Thymus (tissue), 11 donors: ENCODE measurements around the gene LMTK2. TPM values are rescaled to one million over a fixed set of nuclear protein-coding genes. Genes with fewer than 3 reads are reported as not detected.

Experiments
- DNase-seq, 9 donors: peaks; one replicate each; pipeline ENCODE4 v3.0.0-alpha.2; 2013; ENCODE audit warnings: low spot score in 9 of 9, low read depth in 6 of 9, missing footprints in 1 of 9
- H3K27ac ChIP-seq, 2 donors: one replicate each; pipeline ENCODE4 v1.5.1; 2013; ENCODE audit warnings: control low read depth in 1 of 2, low read depth in 1 of 2, low read length in 1 of 2, mild to moderate bottlenecking in 1 of 2, moderate library complexity in 1 of 2
- H3K27me3 ChIP-seq, 2 donors: one replicate each; pipeline ENCODE4 v1.5.1; 2013; ENCODE audit warnings: low read length in 1 of 2; ENCODE audit not compliant: control insufficient read depth in 2 of 2, insufficient read depth in 1 of 2
- H3K36me3 ChIP-seq, 2 donors: one replicate each; pipeline ENCODE4 v1.5.1; 2013; ENCODE audit warnings: low read length in 1 of 2, mild to moderate bottlenecking in 1 of 2, moderate library complexity in 1 of 2; ENCODE audit not compliant: control insufficient read depth in 2 of 2, insufficient read depth in 2 of 2
- H3K4me1 ChIP-seq, 2 donors: one replicate each; pipeline ENCODE4 v1.5.1; 2013; ENCODE audit warnings: low read length in 2 of 2; ENCODE audit not compliant: control insufficient read depth in 2 of 2, insufficient read depth in 2 of 2
- H3K4me3 ChIP-seq, 2 donors: one replicate each; pipeline ENCODE4 v1.5.1; 2013; ENCODE audit warnings: low read length in 2 of 2, control low read depth in 1 of 2, mild to moderate bottlenecking in 1 of 2
- H3K9me3 ChIP-seq, 2 donors: one replicate each; pipeline ENCODE4 v1.5.1; 2013; ENCODE audit warnings: low read length in 1 of 2, mild to moderate bottlenecking in 1 of 2; ENCODE audit not compliant: control insufficient read depth in 2 of 2, insufficient read depth in 1 of 2
- WGBS: extraction: QIAGEN DNeasy Blood & Tissue Kit; methylation state at CpG from one replicate; pipeline ENCODE4 v1.1.7; 2013; 5-methylcytosine and 5-hydroxymethylcytosine counted together
- polyA plus RNA-seq: library from polyadenylated mRNA; stranded (reverse); fragments of 200-250 nt; gene quantifications from one replicate; pipeline ENCODE4 v1.2.3, GENCODE V29; 2013
- total RNA-seq: library from RNA; stranded (reverse); fragments of 120-200 nt; gene quantifications from one replicate; pipeline ENCODE4 v1.2.4, GENCODE V29; 2013
- donor health status: healthy.

Gene LMTK2
- total and polyA plus RNA-seq, 2 donors = 4.4 to 5.4 TPM

DNA sequence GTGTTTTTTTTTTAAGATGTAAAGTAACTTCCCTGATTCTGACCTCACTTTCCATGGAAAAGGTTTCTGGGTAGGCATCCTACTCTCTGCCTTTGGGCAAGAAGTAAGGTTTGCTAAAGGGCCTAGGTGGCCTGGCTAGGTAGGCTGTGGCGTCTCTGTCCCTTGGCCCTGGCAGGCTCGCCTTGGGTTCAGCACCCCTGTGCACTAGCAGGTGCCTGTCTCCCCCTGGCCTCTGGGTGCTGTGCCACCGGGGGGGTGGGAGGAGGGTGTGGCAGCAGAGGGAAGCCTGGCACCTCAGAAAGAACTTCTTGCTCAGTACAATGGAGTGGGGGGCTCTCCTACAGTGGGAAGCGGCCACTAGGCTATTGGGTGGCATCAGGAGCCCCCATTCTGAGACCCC, 131.4 kb downstream of the LMTK2 start:
- WGBS = 97% methylated on average over 4 of the region's 4 CpGs
- Histone ChIP-seq H3K9me3 (no peaks in the 10 kb centered on the region), H3K4me3 (no peak overlapping the region), H3K36me3 (peaks cover 22 to 65% of the 10 kb centered on the region in 2 donors), H3K4me1 (no peaks in the 10 kb centered on the region), H3K27me3 (no peaks in the 10 kb centered on the region), H3K27ac (no peak overlapping the region)
- no peak for DNase-seq

DNA sequence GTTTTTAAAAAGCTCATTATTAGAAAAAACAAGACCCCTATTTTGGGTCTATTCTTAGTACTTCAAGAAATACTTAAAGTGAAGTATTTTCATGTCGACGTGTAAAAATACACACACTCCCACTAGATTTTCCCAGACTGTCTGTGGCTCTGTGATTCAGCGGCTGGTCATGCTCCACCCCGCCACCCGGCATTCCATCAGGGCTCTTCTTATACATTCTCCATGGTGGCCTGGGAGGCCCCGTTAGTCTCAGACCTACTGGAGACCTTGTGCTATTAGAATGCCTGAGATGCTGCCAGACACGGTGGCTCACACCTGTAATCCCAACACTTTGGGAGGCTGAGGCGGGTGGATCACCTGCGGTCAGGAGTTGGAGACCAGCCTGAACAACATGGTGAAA, 132.3 kb downstream of the LMTK2 start:
- no peak overlapping the region for H3K4me3 ChIP-seq
- WGBS = 97% methylated on average over 9 of the region's 9 CpGs
- DNase-seq = no peak
- H3K27me3 ChIP-seq = no peaks in the 10 kb centered on the region
- H3K4me1 ChIP-seq = no peaks in the 10 kb centered on the region
- H3K9me3 ChIP-seq = no peaks in the 10 kb centered on the region
- no peak overlapping the region for H3K27ac ChIP-seq
- peaks cover 22 to 63% of the 10 kb centered on the region in 2 donors for H3K36me3 ChIP-seq

DNA sequence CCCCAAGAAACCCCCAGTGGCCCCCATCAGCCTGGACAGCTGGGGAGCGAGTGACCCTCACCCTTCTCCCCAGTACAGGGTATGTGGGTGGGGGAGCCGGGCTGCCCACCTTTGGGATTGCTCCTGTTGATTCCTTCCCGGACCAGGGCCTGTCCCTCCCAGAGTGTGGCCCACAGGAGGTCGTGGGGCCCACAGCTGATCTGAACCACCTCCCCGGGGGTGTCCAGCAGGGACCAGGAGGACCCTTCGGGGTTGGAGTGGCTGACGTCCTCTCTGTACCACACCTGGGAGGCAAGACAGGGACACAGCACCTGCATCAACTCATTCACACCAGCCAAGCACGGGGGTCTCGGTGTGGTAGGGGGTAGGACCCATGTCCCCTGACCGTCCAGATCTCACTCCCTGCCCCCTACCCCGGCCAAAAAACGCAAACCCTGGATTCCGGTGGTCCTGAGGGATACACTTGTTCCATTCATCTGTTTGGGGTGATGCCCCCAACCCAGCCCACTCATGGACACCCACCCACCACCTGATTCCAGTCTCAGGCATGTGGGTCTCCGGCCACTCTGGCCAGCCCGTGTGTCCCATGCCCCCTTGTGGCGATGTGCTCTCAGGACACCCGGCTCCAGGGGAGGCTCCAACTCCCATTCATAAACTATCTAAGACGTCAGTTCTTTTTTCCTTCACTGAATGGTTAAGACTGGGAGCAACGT, 134.5 kb downstream of the LMTK2 start:
- no peak for DNase-seq
- 91% methylated on average over 19 of the region's 19 CpGs for WGBS
- no peaks in the 10 kb centered on the region for H3K27me3 ChIP-seq
- H3K4me1 ChIP-seq = no peaks in the 10 kb centered on the region
- H3K4me3 ChIP-seq = no peak overlapping the region
- no peak overlapping the region for H3K27ac ChIP-seq
- H3K36me3 ChIP-seq = peaks cover 31 to 79% of the 10 kb centered on the region in 2 donors
- H3K9me3 ChIP-seq = no peaks in the 10 kb centered on the region

DNA sequence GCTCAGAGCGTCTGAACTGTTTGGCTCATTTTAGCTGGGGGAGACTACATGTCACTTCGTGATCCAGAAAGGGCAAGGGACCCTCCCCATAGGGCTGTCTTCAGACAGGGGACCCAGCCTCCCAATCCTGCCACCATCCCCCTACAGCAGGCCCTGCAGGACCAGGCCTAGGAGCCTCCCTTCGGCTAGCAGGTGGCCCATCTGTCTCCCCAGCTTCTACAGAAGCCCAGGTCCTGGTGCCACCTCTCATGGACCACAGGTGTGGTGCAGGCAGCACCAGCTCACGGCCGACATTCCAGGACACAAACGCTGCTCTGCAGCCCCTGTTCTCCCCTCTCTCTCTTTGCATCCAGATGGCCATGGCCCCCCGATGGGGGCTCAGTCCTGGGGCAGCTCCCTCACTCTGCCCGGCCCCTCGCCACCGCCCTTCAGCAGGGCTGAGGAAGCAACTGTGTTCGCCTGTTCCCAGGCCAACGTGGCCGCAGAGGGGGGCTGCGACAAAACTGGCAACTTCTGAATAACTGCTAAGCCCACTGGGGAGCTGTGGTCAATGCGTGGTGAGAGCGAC, 135.1 kb downstream of the LMTK2 start:
- H3K36me3 ChIP-seq = peaks cover 28 to 74% of the 10 kb centered on the region in 2 donors

DNA sequence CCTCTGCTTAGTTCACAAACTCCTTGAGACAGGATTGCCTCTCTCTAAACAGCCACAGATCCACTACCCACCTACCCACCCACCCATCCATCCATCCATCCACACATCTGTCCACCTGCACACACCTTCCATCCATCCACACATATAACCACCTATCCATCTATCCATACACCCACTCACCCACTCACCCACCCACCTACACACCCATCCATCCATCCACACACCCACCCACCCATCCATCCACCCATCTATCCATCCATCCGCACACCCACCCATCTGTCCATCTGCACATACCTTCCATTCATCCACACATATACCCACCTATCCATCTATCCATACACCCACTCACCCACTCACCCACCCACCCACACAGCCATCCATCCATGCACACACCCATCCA, 135.7 kb downstream of the LMTK2 start:
- 100% methylated on average over 1 of the region's 1 CpG for WGBS
- no peak for DNase-seq
- no peaks in the 10 kb centered on the region for H3K27me3 ChIP-seq
- H3K27ac ChIP-seq = no peak overlapping the region
- no peaks in the 10 kb centered on the region for H3K4me1 ChIP-seq
- no peak overlapping the region for H3K4me3 ChIP-seq
- H3K9me3 ChIP-seq = no peaks in the 10 kb centered on the region
- H3K36me3 ChIP-seq = peaks cover 28 to 69% of the 10 kb centered on the region in 2 donors

More for the DNA sequence above, 135.1 kb downstream of the LMTK2 start:
- no peaks in the 10 kb centered on the region for H3K27me3 ChIP-seq
- no peak overlapping the region for H3K27ac ChIP-seq
- no peak for DNase-seq
- WGBS = 97% methylated on average over 16 of the region's 16 CpGs
- H3K9me3 ChIP-seq = no peaks in the 10 kb centered on the region
- H3K4me1 ChIP-seq = no peaks in the 10 kb centered on the region
- no peak overlapping the region for H3K4me3 ChIP-seq

DNA sequence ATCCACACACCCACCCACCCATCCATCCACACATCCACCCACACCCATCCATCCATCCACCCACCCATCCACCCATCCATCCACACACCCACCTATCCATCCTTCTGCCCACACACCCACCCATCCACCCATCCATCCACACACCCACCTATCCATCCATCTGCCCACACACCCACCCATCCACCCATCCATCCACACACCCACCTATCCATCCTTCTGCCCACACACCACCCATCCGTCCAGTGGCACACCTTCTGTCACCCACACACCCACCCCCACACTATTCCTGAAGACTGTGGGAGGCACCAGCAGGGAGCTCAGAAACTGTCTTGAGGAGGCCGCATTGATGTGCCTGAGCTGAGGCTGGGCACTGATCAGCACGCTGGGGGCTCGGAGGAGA, 136.3 kb downstream of the LMTK2 start:
- Histone ChIP-seq H3K9me3 (no peaks in the 10 kb centered on the region), H3K4me1 (no peaks in the 10 kb centered on the region), H3K27me3 (no peaks in the 10 kb centered on the region), H3K36me3 (peaks cover 29 to 71% of the 10 kb centered on the region in 2 donors), H3K27ac (no peak overlapping the region), H3K4me3 (no peak overlapping the region)
- 98% methylated on average over 4 of the region's 4 CpGs for WGBS
- DNase-seq = no peak

DNA sequence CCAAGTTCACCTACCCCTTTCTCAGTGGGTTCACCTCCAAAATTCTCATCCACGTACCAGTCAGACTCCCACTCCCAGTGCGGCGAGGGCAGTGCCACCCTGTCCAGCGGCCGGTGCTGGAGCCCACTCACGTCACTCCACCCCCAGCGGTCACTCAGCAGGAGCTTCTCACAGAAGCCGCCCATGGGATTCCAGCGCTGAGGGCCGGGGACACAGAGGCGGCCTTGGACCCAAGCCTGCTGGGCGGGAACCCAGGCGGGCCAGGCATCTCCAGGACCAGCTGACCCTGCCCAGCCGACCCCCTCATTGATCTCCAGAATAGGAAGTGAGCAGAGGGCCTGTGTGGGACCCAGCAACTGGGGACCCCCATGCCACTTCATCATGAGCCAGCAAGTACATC, 138.2 kb downstream of the LMTK2 start:
- no peaks in the 10 kb centered on the region for H3K9me3 ChIP-seq
- no peak for DNase-seq
- no peak overlapping the region for H3K4me3 ChIP-seq
- no peaks in the 10 kb centered on the region for H3K27me3 ChIP-seq
- WGBS = 99% methylated on average over 14 of the region's 14 CpGs
- peaks cover 24 to 59% of the 10 kb centered on the region in 2 donors for H3K36me3 ChIP-seq
- H3K27ac ChIP-seq = no peak overlapping the region
- H3K4me1 ChIP-seq = peaks cover 0 to 6% of the 10 kb centered on the region in 2 donors

DNA sequence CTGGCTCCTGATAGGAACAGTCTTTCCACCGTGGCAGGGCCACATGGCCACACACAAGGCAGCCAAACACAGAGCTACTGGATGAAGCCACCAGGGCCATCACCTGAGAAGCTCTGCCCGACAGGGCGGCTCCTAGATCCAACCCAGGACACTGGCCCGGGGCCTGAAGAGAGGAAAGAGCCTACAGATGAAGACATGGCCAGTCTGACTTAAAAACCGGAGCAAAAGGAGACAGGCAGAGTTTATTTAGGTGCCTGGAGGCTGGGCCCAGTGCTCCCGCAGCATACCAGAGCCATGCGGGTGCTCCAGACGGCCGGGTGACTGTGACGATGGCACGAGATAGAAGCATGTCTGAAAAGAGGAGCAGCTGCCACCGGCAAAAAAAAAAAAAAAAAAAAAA, 141.5 kb downstream of the LMTK2 start:
- WGBS = 97% methylated on average over 12 of the region's 12 CpGs
- Histone ChIP-seq H3K4me3 (no peak overlapping the region), H3K27ac (no peak overlapping the region), H3K36me3 (peaks cover 13 to 34% of the 10 kb centered on the region in 2 donors), H3K4me1 (peaks cover 15 to 28% of the 10 kb centered on the region in 2 donors), H3K27me3 (no peaks in the 10 kb centered on the region), H3K9me3 (no peaks in the 10 kb centered on the region)
- no peak for DNase-seq

DNA sequence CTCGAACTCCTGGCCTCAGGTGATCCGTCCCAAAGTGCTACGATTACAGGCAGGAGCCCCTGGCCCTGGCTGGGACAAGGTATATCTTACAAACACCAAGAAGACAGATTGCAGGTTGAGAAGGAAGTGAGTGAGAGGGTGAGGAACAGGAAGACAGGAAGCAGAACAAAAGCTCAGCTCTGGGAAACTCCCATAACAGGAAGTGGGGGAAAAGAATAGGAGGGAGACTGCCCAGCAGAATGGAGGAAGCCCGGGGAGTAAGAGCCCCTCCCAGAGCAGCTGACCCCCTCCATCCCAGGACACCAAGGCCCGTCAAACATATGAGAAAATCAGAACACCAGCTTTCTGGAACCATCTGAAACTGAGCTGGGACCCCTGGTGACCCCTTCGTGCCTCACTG, 142.4 kb downstream of the LMTK2 start:
- DNase-seq = no peak
- Histone ChIP-seq H3K4me3 (no peak overlapping the region), H3K36me3 (peaks cover 12 to 27% of the 10 kb centered on the region in 2 donors), H3K27ac (peak overlapping the region in 1 of 2 donors; percentile 48), H3K4me1 (peaks cover 18 to 28% of the 10 kb centered on the region in 2 donors), H3K27me3 (no peaks in the 10 kb centered on the region), H3K9me3 (no peaks in the 10 kb centered on the region)
- WGBS = 89% methylated on average over 6 of the region's 6 CpGs
